HT1080 (cell line): ENCODE data around the gene RAD51B. TPM values are rescaled to one million over a fixed set of nuclear protein-coding genes. Genes with fewer than 3 reads are reported as not detected.

Source experiments
- DNase-seq: peaks from one replicate; pipeline ENCODE4 v3.0.0-alpha.2; 2015; ENCODE audit warnings: low read depth
- total RNA-seq: library from RNA; depleted of rRNA; stranded (reverse); fragments of >200 nt; shearing (Covaris generic); gene quantifications from 2 replicates; pipeline ENCODE4 v1.2.3, GENCODE V29; 2014

The RAD51B gene
- total RNA-seq, 1 experiment from 2014 or later = 8.5 TPM

DNA sequence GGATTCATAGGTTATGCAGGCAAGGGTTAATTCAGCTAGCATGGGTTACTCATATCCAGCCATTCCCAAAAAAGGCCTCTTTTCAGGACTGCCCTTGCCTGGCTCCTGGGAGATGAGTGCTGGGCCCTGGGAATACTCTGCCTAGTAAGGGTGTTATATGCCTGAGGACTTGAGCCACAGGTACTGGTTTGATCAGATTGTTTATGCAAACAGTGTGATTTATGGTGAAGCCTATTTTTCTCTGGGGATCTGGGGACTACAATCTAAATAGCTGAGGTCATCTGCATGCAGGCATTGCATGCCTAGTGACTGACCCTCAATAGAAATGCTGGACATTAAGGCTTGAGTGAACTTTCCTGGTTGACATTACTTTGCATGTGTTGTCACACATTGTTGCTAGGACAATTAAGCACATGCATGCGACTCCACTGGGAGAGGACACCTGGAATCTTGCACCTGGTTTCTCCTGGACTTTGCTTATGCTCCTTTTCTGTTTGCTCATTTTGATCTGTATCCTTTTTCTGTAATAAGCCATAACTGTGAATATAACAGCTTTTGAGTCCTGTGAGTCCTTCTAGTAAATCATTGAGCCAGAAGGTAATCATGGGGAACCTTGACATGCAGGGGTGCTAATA lies 73.0 kb downstream of the RAD51B start:
- no peak for DNase-seq

DNA sequence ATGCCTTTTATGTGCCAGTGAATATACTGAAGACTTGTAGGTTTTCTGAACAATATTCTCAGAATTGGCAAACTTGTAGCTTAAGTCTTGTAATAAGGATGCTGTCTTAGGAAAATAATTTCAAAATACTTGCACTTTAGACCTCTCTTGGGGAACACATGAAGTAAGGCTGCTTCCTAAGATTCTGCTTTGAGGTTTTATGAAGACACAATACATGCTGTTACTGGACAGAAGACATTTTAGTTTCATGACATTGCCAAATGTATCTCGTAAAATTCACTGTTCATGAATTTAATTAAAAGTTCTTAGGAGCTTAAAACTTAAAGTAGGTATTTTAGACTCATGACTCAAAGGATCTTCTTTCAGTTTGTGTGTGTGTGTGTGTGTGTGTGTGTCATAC lies 80.7 kb downstream of the RAD51B start:
- no peak for DNase-seq

DNA sequence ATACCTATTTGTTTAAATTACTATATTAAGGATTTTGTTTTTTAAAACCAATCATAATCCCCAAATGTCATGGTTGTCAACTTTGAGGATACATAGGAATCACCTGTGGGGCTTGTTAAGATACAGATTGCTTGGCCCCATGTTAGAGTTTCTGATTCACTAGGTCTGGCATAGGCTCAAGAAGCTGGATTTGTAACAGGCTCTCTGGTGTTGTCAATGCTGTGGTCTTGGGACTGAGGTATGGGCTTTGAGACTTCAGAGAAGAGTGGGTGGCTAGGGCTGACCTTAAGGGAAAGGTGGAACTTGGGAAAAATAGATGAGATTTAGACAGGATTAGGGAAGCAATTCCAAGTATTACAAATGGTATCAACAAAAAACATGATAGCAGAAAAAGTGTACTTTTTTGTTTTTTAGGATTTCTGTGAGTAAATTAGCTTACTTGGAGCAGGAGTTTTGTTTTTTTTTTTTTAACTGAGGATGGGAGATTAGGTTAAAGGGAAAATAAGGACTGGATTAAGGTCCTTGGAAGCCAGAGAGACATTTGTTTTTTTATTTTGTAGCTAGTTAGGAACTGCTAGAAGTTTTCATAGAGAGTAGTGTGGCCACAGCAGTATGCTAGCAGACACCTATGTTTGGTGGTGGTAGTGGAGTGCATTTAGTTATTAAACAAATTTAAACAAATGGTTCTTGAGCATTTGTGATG lies 88.6 kb downstream of the RAD51B start:
- no peak for DNase-seq

DNA sequence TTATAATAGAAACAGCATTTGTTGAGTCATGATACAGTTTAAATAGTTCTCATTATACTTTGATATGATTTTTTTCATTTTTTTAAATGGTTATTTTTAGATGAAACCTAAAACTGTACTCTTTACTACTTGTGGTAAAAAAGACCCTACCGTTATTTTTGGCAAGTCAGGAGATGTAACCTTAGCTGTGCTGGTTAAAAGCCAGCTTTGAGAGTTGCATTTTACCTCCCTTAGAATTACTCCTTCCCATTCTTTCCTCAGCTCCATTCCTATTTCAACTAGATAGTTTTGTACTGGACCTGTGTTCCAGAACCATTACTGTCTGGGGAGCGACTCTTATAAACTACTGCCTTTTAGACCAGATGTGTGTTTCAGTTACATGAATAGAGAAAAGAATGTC lies 92.0 kb downstream of the RAD51B start:
- no peak for DNase-seq

DNA sequence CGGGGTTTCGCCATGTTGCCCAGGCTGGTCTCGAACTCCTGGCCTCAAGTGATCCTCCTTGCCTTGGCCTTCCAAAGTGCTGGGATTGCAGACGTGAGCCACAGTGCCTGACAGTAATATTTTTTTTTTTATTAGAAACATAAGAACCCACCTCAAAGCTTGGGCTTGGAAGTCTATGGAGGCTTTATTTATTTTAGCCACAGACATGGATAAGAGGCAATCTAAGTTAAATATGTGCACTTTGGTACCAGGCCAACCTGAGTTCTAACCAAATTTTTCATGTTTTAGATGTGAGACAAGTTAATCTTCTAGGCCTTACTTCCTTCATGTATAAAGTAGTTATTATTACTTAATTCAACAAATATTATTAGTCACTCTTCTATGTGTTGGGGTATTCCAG lies 96.9 kb downstream of the RAD51B start:
- DNase-seq = no peak

DNA sequence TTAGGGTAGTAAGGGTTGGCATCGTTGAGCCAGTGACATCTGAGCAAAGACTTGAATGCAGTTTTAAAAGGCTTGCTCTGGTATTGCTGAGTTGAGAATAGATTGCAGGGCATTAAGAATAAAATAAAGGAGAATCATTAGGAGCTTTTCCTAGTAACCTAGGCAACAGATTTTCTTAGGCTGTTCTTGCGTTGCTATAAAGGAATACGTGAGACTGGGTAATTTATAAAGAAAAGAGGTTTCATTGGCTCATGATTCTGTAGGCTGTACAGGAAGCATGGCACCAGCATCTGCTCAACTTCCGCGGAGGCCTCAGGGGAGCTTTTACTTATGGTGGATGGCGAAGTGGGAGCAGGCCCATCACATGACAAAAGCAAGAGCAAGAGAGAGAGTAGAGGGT lies 97.4 kb downstream of the RAD51B start:
- DNase-seq = no peak

DNA sequence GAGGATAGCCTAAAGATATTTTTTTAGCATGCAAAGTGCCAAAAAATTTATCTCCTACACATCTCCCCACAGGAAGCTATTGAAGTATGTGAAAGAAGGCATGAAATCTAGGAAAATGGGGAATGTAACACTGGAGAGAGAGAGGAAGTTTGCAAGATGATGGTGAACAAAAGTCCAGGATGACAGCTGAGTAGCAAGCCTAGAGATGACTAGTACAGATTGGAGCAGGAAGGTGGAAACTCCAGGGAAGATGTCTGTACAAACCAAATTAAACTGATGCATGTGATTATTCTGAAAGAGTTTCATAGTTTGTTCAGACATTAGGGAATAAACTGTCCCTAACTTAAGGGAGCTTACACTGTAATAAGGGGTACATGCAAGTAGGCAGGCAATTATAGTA lies 99.3 kb downstream of the RAD51B start:
- no peak for DNase-seq

DNA sequence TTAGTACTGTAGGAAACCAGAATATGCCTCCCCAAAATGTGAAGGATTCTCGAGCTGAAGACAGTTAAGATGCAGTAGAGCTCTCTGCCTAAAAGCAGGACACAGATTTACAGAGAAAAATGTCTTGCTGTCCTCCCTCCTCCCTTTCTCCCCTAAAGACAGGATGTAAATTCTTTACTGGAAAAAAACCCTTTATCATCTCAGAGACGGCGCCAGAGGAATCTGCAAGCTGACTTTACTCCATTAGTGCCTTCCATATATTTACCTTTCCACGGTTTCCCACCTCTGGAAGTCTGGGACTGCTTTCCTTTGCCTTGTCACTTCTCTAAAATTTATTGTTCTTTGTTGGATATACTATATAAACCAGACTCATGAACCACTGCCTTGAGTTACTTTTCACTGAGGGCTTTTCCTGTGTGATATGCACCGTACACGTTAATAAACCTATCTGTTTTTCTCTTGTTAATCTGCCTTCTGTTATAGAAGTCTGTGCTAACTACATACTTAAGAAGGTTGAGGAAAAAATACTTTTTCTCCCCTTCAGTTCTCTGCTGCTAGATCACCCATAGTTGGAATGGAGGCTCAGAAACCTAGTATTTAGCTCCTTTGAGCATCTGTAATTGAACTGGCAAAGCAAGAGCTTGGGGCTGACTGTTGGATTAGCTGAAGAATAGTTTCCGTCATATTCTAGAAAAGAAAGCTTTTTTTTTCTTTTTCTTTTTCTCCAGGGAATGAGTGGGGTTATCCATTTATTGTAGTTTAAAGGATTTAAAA lies 99.9 kb downstream of the RAD51B start:
- DNase-seq = no peak

DNA sequence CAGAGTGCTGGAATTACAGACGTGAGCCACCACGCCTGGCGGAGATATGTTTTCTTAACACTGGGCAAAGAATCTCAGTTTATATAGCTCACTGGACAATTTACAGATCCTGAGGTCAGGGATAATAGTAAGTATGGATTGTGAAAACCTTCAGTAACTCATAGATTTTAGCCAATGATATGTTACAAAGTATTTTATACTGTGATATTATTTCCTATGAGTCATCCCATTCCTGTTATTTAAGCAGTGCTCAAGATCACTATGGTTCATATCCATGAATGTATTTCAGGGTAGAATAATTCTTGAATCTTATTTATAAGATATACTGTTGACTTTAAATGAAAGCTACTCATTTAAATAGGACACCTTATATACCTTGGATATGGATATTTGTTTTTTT lies 107.2 kb downstream of the RAD51B start:
- no peak for DNase-seq

DNA sequence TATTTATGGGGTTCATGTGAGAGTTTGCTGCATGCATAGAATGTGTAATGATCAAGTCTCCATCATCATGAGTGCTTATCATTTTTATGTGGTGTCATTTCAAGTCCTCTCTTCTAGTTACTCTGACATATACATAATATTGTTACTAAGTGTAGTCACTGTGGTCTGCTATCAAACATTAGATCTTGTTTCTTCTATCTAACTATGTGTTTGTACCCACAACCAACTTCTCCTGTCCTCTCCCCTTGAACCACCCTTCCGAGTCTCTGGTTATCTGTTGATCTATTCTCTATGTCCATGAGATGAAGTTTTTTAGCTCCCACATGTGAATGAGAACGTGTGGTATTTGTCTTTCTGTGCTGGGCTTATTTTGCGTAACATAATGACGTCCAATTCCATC lies 107.7 kb downstream of the RAD51B start:
- DNase-seq = no peak

DNA sequence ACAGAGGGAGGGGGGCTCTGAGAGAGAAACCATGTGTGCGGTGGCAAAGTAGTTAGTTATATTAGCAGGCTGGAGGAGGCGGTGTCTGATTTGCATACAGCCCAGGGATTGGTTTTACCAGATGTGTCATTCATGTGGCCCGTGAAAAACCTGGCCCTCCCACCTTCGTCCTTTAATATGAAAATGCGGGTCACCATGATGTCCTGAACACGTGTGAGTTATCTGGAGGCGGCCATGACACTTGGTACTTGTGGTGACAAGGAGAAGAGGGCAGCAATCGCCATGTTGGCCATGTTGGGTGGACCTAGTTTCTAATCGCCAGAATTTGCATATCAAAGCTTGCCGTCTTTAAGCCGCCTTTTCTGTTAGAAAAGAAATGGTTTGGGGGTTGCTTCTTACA lies 108.8 kb downstream of the RAD51B start:
- DNase-seq = no peak

DNA sequence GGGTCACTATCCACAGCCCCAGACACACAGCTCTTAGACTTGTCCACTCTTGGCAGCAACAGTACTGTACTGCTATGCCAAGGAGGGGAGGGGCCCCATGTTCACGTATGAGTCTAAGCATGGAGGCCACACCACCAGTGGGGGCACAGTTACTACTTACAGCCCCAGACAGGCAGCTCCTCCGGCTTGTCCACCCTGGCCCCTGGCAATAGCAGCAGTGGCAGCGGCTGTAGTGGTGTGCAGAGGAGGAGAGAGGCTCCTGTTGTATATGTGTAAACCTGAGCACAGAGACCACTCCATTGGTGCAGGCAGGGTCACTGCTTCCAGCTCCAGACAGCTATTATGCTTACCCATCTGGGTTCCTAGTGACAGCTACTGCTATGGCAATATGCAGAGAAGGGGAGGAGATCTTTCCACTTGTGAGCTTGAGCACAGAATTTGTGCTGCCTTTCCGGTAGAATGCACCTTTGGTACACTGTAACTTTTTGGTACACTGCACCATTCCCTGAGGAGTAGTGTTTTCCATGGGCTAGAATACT lies 113.2 kb downstream of the RAD51B start:
- DNase-seq = no peak

DNA sequence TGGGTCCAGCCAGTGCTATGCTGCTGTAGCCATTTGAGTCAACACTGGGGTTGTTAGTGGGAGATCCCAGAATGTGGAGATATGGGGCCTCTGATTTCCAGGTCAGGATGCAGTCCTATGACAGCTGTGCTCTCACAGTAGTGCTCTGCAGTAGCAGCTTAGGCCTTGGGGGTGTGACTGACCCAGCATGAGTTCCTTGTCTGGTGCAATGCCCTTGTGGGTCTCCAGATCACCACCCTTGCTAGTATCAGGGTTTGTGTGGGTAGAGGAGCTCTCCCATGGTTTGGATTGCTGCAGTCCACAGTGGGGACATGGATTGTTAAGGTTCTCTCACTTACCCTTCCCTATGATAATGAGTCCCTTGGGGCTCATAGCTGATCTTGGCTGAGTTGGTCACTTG lies 113.7 kb downstream of the RAD51B start:
- no peak for DNase-seq

DNA sequence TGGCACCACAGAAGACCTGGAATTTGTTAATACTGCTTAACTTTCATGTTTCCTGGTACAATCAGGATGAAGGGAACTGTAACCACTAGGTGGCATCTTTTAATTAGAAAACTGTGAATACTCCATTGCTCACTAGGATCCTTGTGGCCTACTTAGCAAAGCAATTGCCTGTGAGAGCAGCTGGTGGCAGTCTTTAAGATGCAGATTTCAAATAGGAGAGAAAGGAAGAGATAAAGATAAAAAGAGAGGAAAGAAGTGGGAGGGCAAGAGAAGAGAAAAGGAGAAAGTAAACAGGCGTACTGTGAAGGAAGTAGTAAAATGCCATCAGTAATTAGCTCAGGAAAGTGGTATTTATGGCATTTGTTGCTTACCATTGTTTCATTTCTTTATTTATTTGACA lies 114.5 kb downstream of the RAD51B start:
- DNase-seq = peak; percentile 78

DNA sequence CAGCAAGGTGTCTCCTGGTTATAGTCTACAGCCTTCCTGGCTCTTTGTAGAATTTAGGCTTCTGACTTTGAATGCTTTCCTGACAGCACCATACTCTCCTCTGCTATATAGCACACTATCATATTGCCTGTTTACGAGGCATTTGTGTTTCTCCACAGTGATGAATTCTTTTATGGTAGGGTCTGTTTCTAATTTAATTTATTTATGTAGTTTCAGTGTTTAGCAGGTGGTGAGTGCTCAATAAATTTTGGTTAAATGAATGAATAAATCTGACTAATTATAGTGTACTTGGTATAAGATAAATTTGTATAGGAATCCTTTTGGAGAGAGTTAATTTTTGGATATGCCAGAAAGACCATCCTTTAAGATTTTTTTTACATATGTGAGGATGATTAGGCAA lies 115.3 kb downstream of the RAD51B start:
- no peak for DNase-seq

DNA sequence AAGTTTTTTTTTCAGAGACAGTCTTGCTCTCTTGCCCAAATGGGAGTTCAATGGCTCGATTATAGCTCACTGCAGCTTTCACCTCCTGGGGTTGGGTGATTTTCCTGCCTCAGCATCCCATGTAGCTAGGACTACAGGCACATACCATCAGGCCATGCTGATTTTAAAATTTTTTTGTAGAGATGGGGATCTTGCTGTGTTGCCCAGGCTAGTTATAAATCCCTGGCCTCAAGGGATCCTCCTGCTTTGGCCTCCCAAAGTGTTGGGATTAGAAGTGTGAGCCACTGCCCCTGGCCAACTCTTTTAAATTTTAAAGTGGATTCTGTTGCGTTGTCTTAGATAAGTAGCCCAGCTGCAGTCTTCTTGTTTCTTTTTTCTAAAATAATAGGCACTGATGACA lies 115.8 kb downstream of the RAD51B start:
- DNase-seq = no peak

DNA sequence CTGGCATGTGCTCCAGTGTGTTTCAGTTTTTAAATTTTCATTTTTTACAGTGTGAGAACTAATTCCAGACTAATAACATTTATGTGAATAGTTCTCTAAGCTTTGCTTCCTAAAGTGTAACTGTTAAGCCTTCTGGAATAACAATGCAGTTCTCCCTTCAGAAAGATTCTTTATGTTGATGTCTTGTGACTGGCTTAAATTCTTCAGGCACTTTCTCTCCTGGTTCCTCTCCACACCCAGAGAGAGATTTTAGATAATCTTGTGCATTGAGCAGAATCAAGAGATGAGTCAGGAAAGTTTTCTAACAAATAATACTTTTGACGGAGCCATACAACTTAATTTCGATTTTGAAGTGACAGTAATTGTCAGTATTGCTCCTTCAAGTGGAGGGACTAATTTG lies 118.5 kb downstream of the RAD51B start:
- no peak for DNase-seq

DNA sequence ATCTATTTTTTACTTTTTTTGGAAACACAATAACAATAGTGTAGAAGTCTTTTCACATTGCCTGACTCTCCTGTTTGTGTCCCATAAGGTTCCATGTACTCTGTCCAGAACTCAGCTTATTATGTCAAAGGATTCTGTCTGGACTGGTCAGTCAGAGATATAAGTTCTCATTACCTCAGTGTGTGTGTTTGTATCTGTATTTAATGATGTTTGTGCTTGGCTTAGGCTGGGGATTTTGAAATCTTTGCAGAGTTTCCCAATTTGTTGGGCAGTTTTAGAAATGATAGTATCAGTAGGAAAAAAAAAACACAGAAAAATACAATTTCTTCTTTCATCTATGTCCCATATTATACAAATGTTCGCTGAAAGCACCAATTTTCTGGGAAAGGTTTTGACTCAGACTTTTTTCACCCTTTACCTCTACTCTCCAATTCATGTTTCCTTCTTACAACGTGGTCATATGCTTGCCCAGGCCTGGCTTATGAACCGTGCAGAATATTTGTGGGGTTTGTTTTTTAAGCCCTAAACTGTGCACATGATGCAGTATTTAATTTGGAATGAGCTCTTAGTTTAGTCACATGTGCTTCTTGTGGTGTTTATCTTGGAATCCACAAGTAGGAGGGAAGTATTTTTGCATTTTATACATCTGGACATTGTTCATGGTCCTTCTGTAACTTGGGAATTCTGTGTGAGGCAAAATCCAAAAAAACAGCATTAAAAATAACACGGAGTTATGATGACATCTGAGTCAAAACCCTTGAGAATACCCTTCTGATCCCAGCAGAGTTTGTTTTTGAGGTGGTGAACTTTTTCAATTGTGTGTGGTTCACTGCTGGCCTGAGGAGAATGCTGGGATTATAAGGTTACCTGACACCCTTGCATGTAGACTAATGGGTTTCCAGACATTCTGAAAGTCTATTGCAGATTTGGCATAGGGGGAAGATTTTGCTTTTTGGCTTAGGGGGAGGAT lies 121.2 kb downstream of the RAD51B start:
- peak; percentile 51 for DNase-seq

DNA sequence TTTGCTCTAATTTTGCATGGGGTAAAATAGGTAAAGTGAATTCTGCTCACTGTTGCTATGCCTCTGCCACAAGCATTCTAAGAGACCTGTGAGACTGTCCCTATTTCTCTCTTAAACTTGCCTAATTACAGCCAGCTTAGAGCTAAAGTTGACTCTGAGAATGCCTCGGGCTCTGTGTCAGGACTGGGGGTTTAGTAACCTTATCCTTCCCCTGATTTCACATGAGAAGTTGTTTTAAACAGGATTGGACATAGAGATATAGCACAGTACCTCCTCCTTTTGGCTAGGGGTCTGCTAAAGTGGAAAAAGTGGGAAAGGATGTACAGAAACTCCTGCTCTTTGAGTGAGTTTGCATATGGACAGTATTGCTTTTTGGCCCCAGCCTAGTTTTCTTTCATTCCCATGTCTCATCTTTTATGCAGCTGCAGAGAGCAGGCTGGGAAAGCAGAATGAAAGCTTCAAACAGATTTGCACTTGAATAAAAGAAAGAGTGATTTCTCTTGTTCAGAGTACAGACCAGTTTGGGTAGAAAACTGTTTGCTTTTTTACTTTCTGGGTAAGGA lies 122.0 kb downstream of the RAD51B start:
- DNase-seq = peak; percentile 5

DNA sequence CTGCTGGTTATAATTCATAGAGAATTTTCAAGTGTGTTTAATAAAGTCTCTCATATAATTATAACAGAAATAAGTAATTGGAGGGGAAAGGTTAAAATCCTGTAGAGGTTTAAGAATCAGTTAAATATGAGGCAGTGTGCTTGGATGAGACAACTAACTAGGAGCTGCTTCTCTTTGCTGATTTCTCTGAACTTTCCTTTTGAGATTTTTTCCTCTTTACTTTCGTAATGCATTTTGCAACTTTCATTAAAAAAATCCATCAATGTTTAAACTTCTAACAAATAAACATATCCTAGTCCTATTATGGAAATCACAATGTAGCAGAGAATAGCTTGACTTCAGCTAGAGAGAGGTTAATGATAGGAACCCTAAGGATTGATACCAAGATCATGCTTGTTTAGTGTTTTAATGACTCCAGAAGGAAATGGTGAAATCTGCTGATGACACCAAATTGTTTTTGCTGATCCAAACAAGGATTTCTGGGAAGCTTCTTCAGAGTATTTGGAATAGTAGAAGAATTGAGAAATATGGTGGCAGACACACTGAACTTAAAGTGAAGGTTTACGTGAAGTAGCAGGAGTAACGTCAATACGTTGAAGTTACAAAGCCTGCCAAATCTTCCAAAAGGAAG lies 122.6 kb downstream of the RAD51B start:
- DNase-seq = no peak
